T1000 (cell line): Measurements from ENCODE around the gene EAF1.
"Not testable (repeated sequence)": the region's sequence is repeated elsewhere in the genome, so short reads cannot be mapped to it uniquely, and the experiment has no call there.

Experiments
- DNase-seq: peaks from one replicate; lab custom pipeline; 2025; ENCODE audit warnings: mixed read lengths; lab: John Stamatoyannopoulos, UW

Gene EAF1

GRCh38 chr3:15405448-15406050, 21.8 kb upstream of the EAF1 start:
- no peak for DNase-seq

GRCh38 chr3:15409239-15409638, 18.2 kb upstream of the EAF1 start:
- no peak for DNase-seq

- no peak for DNase-seq
Observed at GRCh38 chr3:15409774-15410173, 17.6 kb upstream of the EAF1 start.

- not testable (repeated sequence) for DNase-seq
Observed at GRCh38 chr3:15410966-15411365, 16.4 kb upstream of the EAF1 start.

- DNase-seq = no peak
Observed at GRCh38 chr3:15420871-15421270, 6.5 kb upstream of the EAF1 start.

- DNase-seq = no peak
Observed at GRCh38 chr3:15426579-15427118, 749 bp upstream of the EAF1 start.

GRCh38 chr3:15427981-15428380, 583 bp downstream of the EAF1 start:
- DNase-seq = no peak

GRCh38 chr3:15428539-15428938, 1.1 kb downstream of the EAF1 start:
- DNase-seq = no peak

GRCh38 chr3:15429080-15429479, 1.7 kb downstream of the EAF1 start:
- DNase-seq = no peak

- DNase-seq = no peak
Observed at GRCh38 chr3:15430624-15431023, 3.2 kb downstream of the EAF1 start.

- no peak for DNase-seq
Observed at GRCh38 chr3:15431256-15431837, 3.9 kb downstream of the EAF1 start.

GRCh38 chr3:15433531-15433930, 6.1 kb downstream of the EAF1 start:
- DNase-seq = no peak

GRCh38 chr3:15434756-15435155, 7.4 kb downstream of the EAF1 start:
- no peak for DNase-seq

- no peak for DNase-seq
Observed at GRCh38 chr3:15436246-15436645, 8.8 kb downstream of the EAF1 start.

GRCh38 chr3:15438983-15439382, 11.6 kb downstream of the EAF1 start:
- DNase-seq = no peak

- no peak for DNase-seq
Observed at GRCh38 chr3:15439476-15439875, 12.1 kb downstream of the EAF1 start.

- no peak for DNase-seq
Observed at GRCh38 chr3:15440891-15441290, 13.5 kb downstream of the EAF1 start.

GRCh38 chr3:15443826-15444524, 16.6 kb downstream of the EAF1 start:
- no peak for DNase-seq

GRCh38 chr3:15449489-15450224, 22.3 kb downstream of the EAF1 start:
- no peak for DNase-seq

- no peak for DNase-seq
Observed at GRCh38 chr3:15450438-15451215, 23.2 kb downstream of the EAF1 start.

- no peak for DNase-seq
Observed at GRCh38 chr3:15451216-15452113, 24.1 kb downstream of the EAF1 start.
